KMS-11 (cell line): ENCODE results near the gene NOD2.

Source experiments
- H2AFZ ChIP-seq: fragments of 200-600 bp; sonication (generic); 2 replicates; pipeline ENCODE4 v1.6.1; 2016; ENCODE audit warnings: antibody characterized with exemption, mixed run types, low read depth
- H3K27ac ChIP-seq: fragments of 200-600 bp; sonication (generic); 2 replicates; pipeline ENCODE4 v1.6.1; 2016; ENCODE audit warnings: mild to moderate bottlenecking, mixed run types
- H3K27me3 ChIP-seq: fragments of 200-600 bp; sonication (generic); 2 replicates; pipeline ENCODE4 v1.6.1; 2017; ENCODE audit warnings: mild to moderate bottlenecking, low read depth, mixed run types, moderate library complexity; ENCODE audit not compliant: insufficient read depth
- H3K36me3 ChIP-seq: fragments of 200-600 bp; sonication (generic); 2 replicates; pipeline ENCODE4 v1.6.1; 2017; ENCODE audit warnings: mild to moderate bottlenecking, mixed run types; ENCODE audit not compliant: insufficient read depth
- H3K4me1 ChIP-seq: fragments of 200-600 bp; sonication (generic); 2 replicates; pipeline ENCODE4 v1.6.1; 2016; ENCODE audit warnings: mild to moderate bottlenecking, low read depth, mixed run types; ENCODE audit not compliant: poor library complexity, severe bottlenecking
- H3K4me2 ChIP-seq: fragments of 200-600 bp; sonication (generic); 2 replicates; pipeline ENCODE4 v1.7.0; 2016; ENCODE audit warnings: mild to moderate bottlenecking, mixed run types
- H3K4me3 ChIP-seq: fragments of 200-600 bp; sonication (generic); IDR thresholded peaks from 2 replicates; pipeline ENCODE4 v1.6.1; 2017; ENCODE audit warnings: low read depth, low read length, mixed read lengths; ENCODE audit not compliant: insufficient read depth
- H3K79me2 ChIP-seq: fragments of 200-600 bp; sonication (generic); 2 replicates; pipeline ENCODE4 v1.6.1; 2016; ENCODE audit warnings: low read depth, mixed run types; ENCODE audit not compliant: insufficient read depth
- H3K9ac ChIP-seq: fragments of 200-600 bp; sonication (generic); 2 replicates; pipeline ENCODE4 v1.6.1; 2016; ENCODE audit warnings: mild to moderate bottlenecking, mixed run types
- H4K20me1 ChIP-seq: fragments of 200-600 bp; sonication (generic); 2 replicates; pipeline ENCODE4 v1.6.1; 2016; ENCODE audit warnings: mild to moderate bottlenecking, mixed run types; ENCODE audit not compliant: insufficient read depth
- CTCF ChIP-seq: fragments of 200-600 bp; sonication (generic); conservative IDR thresholded peaks from 2 replicates; pipeline ENCODE4 v1.6.1; 2017; ENCODE audit warnings: low read depth, mild to moderate bottlenecking, antibody characterized with exemption, low read length, moderate library complexity, mixed read lengths

NOD2 gene

GRCh38 chr16:50692644-50692998, 785 bp upstream of the NOD2 start:
- no peaks in the 10 kb centered on the region for H3K79me2 ChIP-seq
- H3K4me2 ChIP-seq = no peak overlapping the region
- H3K27ac ChIP-seq = no peak overlapping the region
- no peak for TF ChIP-seq CTCF
- no peaks in the 10 kb centered on the region for H3K36me3 ChIP-seq
- no peaks in the 10 kb centered on the region for H3K27me3 ChIP-seq
- no peak overlapping the region for H2AFZ ChIP-seq
- H3K9ac ChIP-seq = no peak overlapping the region
- H3K4me3 ChIP-seq = no peak overlapping the region
- no peaks in the 10 kb centered on the region for H4K20me1 ChIP-seq
- no peaks in the 10 kb centered on the region for H3K4me1 ChIP-seq

DNA sequence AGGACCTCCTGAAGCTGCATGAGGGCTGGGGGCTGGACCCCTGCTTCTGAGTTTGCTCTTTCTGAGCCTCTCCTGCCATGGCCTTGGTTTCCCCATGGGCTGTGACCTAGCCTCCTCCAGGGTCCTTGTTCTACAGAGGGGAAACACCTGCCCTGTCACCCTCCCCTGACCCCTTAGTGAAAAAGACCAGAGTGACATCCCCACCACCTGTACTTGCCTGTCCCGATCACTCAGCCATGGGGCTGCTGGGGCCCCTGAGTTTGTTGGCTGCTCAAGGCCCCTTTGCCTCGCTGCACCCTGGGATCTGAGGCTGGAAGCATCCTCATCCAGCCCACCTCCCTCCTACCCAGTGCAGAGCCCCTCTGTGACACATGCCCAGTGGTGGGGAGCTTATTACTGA, 800 bp downstream of the NOD2 start:
- H3K36me3 ChIP-seq = no peaks in the 10 kb centered on the region
- H3K79me2 ChIP-seq = no peaks in the 10 kb centered on the region
- H3K4me3 ChIP-seq = no peak overlapping the region
- no peak overlapping the region for H3K4me2 ChIP-seq
- no peaks in the 10 kb centered on the region for H3K27me3 ChIP-seq
- H3K9ac ChIP-seq = no peak overlapping the region
- TF ChIP-seq CTCF = no peak
- no peak overlapping the region for H3K27ac ChIP-seq
- no peaks in the 10 kb centered on the region for H4K20me1 ChIP-seq
- no peaks in the 10 kb centered on the region for H3K4me1 ChIP-seq
- no peak overlapping the region for H2AFZ ChIP-seq

DNA sequence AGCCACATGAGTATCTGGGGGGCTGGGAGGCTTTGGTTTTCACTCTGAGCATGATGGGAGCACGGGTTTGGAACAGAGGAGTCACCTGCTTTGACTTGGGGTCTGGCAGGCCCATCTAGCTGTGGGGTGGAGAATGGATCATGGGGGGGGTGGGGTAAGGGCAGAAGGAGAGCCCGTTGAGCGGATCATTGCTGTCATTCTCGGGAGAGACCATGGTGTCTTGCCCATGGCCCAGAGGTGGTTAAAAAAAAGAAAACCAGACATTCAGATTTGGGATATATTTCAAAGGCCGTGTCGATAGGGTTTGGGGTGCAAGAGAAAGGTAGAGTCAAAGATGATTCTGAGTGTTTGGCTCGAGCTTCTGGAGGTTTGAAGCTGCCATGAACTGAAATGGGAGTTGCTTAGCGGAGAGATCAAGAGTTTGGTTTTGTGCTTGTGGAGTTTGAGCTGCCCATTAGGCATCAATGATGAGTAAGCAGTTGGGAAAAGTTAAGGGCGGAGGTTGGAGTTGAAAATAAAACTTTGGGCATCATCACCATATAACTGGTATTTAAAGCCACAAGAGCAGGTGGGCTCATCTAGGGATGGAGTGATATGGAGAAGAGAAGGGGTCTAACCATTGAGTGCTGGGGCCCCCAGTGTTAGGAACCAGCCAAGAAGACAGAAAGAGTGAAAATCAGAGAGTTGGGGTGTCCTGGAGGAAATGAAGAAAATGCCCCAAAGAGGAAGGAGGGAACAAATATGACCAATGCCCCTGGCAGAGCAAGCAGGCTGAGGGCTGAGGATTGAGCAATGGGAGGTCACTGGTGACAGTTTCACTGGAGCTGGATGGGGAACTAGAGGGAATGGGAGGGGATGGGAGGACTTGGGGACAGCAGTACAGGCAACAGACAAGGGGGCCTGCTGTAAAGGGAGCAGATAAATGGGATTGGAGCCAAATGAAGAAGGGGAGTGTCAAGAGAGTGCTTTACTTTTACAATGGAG, 1.9 kb downstream of the NOD2 start:
- H3K4me1 ChIP-seq = no peaks in the 10 kb centered on the region
- H3K79me2 ChIP-seq = no peaks in the 10 kb centered on the region
- H4K20me1 ChIP-seq = no peaks in the 10 kb centered on the region
- TF ChIP-seq CTCF = no peak
- H3K27me3 ChIP-seq = no peaks in the 10 kb centered on the region
- H2AFZ ChIP-seq = no peak overlapping the region
- H3K9ac ChIP-seq = no peak overlapping the region
- H3K4me3 ChIP-seq = no peak overlapping the region
- H3K4me2 ChIP-seq = no peak overlapping the region
- H3K27ac ChIP-seq = no peak overlapping the region
- no peaks in the 10 kb centered on the region for H3K36me3 ChIP-seq

- no peak overlapping the region for H3K4me2 ChIP-seq
- H3K27ac ChIP-seq = no peak overlapping the region
- no peak overlapping the region for H3K9ac ChIP-seq
- no peaks in the 10 kb centered on the region for H3K4me1 ChIP-seq
- no peaks in the 10 kb centered on the region for H3K79me2 ChIP-seq
- H3K4me3 ChIP-seq = no peak overlapping the region
- no peaks in the 10 kb centered on the region for H3K27me3 ChIP-seq
- no peaks in the 10 kb centered on the region for H4K20me1 ChIP-seq
- TF ChIP-seq CTCF = no peak
- no peak overlapping the region for H2AFZ ChIP-seq
- no peaks in the 10 kb centered on the region for H3K36me3 ChIP-seq
Observed at GRCh38 chr16:50696126-50696525, 2.7 kb downstream of the NOD2 start.
